Daoy (cell line): ENCODE results near the gene CBX1. TPM values are rescaled to one million over a fixed set of nuclear protein-coding genes. Genes with fewer than 3 reads are reported as not detected.

ENCODE experiments used
- DNase-seq: peaks from one replicate; pipeline ENCODE4 v3.0.0-alpha.2; 2015; ENCODE audit warnings: low read depth
- total RNA-seq: library from RNA; depleted of rRNA; stranded (reverse); fragments of >200 nt; shearing (Covaris generic); gene quantifications from 2 replicates; pipeline ENCODE4 v1.2.3, GENCODE V29; 2014; rRNA removed

Gene CBX1
- total RNA-seq = 81.6 and 88.1 TPM in 2 replicates

DNA sequence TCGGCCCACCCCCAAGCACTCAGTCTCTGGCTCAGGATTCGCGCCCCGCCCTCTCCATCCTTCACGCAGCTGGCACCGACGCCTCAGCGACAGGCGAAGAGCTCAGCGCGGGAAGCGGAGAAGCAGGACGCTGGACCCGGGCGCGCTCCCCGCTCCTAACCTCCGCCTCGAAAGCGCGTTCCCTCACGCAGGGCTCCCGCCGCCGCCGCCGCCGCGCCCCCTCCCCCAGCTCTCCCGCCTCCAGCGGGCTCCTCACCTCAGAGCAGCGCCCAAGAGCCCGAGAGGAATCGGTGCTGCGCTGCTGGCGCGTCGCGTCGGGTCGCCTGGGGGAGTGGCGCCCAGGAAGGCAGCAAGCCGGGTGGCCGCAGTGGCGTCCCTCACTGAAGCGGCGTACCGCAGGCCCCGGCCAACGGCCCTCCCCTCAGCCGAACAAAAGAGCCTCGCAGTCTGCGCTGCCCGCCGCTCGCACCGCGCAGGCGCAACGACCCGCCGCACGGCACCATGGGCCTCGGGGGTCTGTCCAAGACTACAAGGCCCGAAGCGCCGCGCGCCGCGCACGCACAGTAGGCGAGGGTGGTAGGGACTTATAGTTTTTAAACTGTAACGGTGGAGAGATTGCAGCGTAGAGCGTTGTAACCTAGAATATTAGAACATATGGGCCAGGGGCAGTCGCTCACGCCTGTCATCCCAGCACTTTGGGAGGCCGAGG is at the start of gene CBX1:
Gene CBX1 (minus strand): TSS at position 467 of the 709 bp plus-strand sequence. CDS start 24,474 bp downstream, outside the sequence.
- DNase-seq = peak; percentile 95

GRCh38 chr17:48150597-48151001 is 49.3 kb upstream of the CBX1 start:
- no peak for DNase-seq

GRCh38 chr17:48149787-48150463 is 48.6 kb upstream of the CBX1 start:
- no peak for DNase-seq

- no peak for DNase-seq
Measured at GRCh38 chr17:48148854-48149786, 47.8 kb upstream of the CBX1 start.

- DNase-seq = no peak
Measured at GRCh38 chr17:48148029-48148770, 46.9 kb upstream of the CBX1 start.

DNA sequence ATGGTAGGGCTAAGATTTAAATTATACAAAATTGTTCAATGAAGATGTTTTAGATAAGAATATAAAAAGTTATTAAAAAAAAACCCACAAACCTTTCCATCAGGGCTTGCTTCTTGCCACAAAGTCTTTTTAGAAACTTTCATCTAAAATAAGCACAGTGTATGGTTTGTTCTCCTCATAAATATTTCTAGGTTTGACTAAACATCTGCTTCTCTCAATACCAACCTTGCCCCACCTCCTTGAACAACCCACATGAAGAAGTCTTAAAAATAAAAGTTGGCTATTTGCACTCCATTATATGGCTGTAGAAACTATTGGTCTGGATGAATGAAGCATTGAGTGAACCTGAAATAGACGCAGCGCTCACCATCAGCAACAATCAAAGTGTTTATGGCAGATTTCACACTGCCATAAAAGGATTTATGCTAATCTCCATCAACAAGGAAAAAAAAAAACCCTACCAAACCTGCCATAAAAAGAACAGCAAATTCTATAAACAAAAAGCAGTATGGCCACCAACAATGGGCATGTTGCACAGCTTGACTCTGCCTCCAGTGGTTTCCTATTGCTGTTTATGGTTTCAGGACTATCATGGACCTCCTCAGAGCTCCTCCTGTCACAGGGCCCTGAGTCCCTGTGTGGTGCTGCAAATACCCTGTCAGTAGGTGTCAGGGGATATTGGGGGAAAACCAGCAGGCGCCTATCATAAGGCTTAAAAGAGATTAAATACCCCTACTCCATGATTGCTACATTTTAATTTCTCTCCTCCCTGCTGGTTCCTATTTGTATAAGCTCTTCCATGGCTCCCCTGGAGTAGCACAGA is 43.9 kb upstream of the CBX1 start:
- no peak for DNase-seq

- no peak for DNase-seq
Measured at GRCh38 chr17:48144231-48144630, 43.0 kb upstream of the CBX1 start.

DNA sequence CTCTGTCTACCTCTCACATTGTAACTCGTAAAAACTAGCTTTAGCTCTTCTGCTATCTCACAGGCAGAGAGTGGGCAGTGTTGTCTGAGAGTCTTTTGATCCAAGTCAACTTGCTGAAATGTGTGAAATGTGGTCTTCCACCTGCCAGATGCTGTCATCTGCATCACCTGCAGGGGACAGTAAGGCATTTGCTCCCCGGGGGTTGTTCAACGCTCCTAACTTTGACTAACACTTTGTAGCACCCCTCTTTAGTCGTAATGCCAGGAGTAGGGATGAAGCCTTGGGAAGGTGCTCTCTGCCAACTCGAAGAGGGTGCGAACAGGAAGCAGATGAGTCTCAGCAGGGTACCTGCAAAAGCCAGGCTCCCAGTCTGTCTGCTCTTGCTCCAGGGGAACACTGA is 42.4 kb upstream of the CBX1 start:
- DNase-seq = no peak

DNA sequence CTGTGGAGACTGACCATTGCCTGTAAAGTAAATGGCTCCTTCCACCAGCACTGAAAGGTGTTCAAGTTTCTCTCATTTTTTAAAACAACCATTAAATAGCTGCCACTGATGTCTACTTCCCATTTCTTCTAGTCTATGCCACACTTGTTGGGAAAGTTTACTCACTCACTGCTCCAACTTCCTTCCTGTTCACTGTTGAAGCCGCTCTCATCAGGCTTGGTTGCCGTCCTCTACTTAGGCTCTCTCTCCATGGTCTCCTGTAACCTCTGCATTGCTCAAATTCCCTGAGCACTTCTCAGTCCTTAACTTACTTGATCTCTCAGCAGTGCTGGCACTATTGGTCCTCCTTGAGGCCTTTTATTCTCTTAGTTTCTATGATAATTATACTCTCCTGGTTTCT is 38.7 kb upstream of the CBX1 start:
- DNase-seq = no peak

GRCh38 chr17:48137656-48138055 is 36.4 kb upstream of the CBX1 start:
- DNase-seq = no peak

DNA sequence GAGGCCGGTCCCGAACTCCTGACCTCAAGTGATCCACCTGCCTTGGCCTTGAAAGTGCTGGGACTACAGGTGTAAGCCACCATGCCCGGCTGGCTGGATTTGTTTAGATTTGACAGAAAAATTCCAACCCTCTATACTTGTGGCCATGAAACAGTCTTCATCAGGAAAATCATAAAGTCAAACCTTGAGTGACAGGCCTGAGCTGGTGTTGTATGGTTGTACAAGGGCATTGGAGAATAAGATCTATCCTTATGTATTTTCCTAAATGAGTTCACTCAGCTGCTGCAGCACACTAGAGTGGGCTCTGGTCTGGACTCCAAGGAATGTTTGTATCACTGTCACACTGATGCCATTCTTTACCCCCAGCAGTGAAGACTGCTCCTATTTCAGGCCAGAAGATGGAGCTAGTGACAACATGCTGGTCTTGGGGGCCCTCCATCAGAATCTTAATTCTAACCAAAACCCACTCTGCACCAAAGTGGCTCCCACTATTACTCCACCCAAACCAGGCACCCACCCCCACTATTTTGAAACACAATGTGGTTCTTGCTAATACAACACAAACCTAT is 33.7 kb upstream of the CBX1 start:
- DNase-seq = no peak

DNA sequence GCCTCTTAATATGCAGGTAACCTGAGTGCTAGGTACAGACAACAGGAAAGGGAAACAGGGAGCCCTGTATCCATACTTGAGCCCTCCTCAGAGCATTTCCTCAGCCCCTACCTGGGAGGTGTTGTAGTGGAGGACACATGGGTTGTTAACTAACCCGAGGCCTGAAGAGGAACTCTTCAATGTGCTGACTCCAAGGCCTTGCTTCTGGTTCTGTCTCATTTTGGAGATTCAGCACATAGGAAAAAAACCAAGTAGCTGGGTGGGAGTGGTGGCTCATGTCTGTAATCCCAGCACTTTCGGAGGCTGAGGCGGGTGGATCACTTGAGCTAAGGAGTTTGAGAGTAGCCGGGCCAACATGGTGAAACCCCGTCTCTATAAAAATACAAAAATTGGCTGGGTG is 31.1 kb upstream of the CBX1 start:
- DNase-seq = no peak

- DNase-seq = peak; percentile 64
Measured at GRCh38 chr17:48131216-48131824, 30.0 kb upstream of the CBX1 start.

- no peak for DNase-seq
Measured at GRCh38 chr17:48129981-48130380, 28.7 kb upstream of the CBX1 start.

DNA sequence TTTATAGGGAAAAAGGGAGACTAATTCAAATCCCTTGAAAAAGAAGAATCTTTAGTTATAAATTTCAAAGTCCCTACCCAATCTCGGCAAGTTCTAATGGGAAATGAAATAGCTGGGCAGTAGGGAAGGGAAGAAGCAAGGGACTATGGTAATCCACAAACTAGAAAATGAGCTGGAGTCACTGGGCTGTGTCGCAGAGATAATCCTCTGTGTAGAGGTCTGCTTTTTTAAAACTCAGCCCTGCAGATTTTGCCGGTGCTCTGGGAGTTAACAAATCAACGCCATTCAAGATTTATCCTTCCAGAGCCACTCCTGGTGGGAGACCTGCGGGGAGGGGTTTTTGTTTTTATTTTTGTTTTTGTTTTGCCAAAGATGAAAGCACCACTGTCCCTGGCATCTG is 27.1 kb upstream of the CBX1 start:
- no peak for DNase-seq

DNA sequence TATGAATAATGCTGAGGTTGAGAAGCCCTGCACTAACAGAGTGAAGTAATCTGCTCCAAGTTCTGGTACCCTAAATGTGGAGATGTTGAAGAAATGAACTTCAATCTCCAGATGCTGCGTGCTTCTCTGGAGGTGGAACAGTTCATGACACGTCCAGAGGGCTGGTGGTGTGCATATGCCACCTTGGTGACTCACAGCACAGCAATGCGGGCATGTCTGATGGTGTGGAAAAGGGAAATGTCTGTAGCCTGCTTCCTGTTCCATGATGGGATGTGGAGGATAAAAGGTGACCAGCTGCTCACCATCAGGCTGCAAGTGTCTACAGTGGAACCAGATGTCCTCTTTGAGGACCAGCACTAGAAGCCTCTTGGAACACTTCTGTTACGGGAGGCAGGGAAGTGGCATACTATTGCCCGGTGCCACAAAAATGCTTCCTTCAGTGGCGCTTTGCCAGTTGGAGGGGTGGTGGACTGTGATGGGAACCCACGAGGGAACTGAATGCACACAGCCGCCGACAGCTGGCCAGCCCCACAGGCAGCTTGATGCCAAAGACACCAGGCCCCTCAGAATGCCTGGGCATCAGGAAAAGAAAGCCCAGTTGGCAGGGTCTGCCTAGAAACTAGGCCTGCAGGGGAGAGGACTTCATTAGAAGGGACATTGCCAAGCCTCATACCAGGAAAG is 26.2 kb upstream of the CBX1 start:
- DNase-seq = peak; percentile 71

GRCh38 chr17:48126532-48126850 is 25.2 kb upstream of the CBX1 start:
- DNase-seq = no peak

DNA sequence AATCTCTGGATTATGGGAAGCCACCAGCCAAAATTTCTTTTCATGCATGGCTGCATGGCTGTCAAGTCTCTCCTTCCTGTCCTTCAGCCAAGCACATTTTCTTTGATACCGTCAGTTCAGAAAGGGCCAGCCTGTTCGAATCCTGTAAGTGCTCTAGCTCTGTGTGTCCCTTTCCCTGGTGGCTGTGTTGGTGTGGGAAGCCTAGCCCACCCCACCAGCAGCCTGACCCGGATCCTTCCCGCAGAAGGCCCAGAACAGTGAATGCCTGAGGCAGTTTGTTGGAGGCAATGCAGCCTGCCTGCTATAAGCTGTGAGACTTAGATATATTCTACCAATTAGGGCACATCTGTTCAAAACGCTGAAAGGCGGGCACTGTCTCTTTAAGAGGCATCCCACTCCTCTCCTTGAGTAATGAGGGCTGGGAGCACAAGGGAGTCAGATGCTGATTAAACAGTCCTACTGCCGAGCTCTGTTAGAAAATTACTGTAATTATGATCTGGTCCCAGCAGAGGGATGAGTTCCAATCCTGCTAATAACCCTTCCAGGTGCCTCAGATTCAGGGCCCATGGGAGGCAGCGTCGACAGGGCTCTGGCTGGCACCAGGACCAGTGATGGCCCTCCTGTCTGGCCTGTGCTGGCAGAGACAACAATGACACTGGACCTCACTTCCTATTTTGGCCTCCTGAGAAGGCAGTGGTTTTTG is 24.7 kb upstream of the CBX1 start:
- DNase-seq = no peak
